Stomach (tissue), 4 donors: ENCODE results near the gene COA3.

Experiments used
- CTCF ChIP-seq, 7 experiments: fragments of 450-650 bp in 4 of 7; fragments of 200-600 bp in 3 of 7; sonication (generic) in 3 of 7; IDR thresholded peaks; one replicate each; pipeline ENCODE4 v1.5.1; 2016 to 2019; ENCODE audit warnings: antibody characterized with exemption in 7 of 7, control low read depth in 2 of 7, mild to moderate bottlenecking in 1 of 7
- POLR2A ChIP-seq, 4 donors: fragments of 450-650 bp; IDR thresholded peaks; one replicate each; pipeline ENCODE4 v1.6.1; 2016; ENCODE audit warnings: antibody characterized with exemption in 4 of 4, control low read depth in 2 of 4, mild to moderate bottlenecking in 1 of 4, moderate library complexity in 1 of 4

GRCh38 chr17:42844271-42844670, 45.8 kb upstream of the COA3 start, which contains the start of gene AOC2:
- TF ChIP-seq POLR2A (IDR thresholded peaks at IDR 0.05): no peak
- no peak for TF ChIP-seq CTCF (IDR thresholded peaks at IDR 0.05)
